Heart left ventricle (tissue), 16 donors: Measurements from ENCODE around the gene LPCAT2. TPM values are rescaled to one million over a fixed set of nuclear protein-coding genes. Genes with fewer than 3 reads are reported as not detected.

ENCODE experiments used
- ATAC-seq, 4 donors: fragments of 200-7000 bp; cut with Tn5 transposase; one replicate each; pipeline ENCODE4 v1.9.1; 2020 to 2022; ENCODE audit warnings: moderate library complexity in 4 of 4, mild to moderate bottlenecking in 3 of 4, moderate number of reproducible peaks in 1 of 4
- DNase-seq, 5 donors: peaks; one replicate each; pipeline ENCODE4 v3.0.0-alpha.2; 2020
- H3K27ac ChIP-seq, 12 donors: fragments of 200-600 bp; sonication (generic) in 4 of 12; one replicate each; pipeline versions ENCODE4 v1.5.0 to v1.8.0; 2016 to 2022; ENCODE audit warnings: mild to moderate bottlenecking in 2 of 12
- H3K27me3 ChIP-seq, 9 donors: fragments of 200-600 bp; sonication (generic) in 2 of 9; one replicate each; pipeline versions ENCODE4 v1.5.1 to v1.8.0; 2016 to 2022; ENCODE audit warnings: mild to moderate bottlenecking in 3 of 9
- H3K36me3 ChIP-seq, 9 donors: fragments of 200-600 bp; sonication (generic) in 2 of 9; one replicate each; pipeline versions ENCODE4 v1.5.0 to v1.8.0; 2018 to 2022; ENCODE audit warnings: mild to moderate bottlenecking in 2 of 9
- H3K4me1 ChIP-seq, 12 donors: fragments of 200-600 bp; sonication (generic) in 4 of 12; one replicate each; pipeline versions ENCODE4 v1.5.0 to v1.8.0; 2016 to 2022; ENCODE audit warnings: mild to moderate bottlenecking in 3 of 12
- H3K4me3 ChIP-seq, 12 donors: fragments of 200-600 bp; sonication (generic) in 4 of 12; one replicate each; pipeline versions ENCODE4 v1.5.0 to v1.8.0; 2017 to 2022; ENCODE audit warnings: mild to moderate bottlenecking in 9 of 12, moderate library complexity in 4 of 12
- H3K9me3 ChIP-seq, 12 donors: fragments of 200-600 bp; sonication (generic) in 4 of 12; one replicate each; pipeline versions ENCODE4 v1.5.0 to v1.8.0; 2016 to 2022; ENCODE audit warnings: mild to moderate bottlenecking in 1 of 12
- POLR2A ChIP-seq, 2 donors: fragments of 450-650 bp; IDR thresholded peaks; one replicate each; pipeline ENCODE4 v1.6.1; 2017; ENCODE audit warnings: antibody characterized with exemption in 2 of 2, mild to moderate bottlenecking in 2 of 2, moderate library complexity in 2 of 2
- WGBS, 4 donors: extraction: QIAGEN DNeasy Blood & Tissue Kit in 2 of 4; methylation state at CpG; one replicate each; pipeline versions ENCODE4 v1.1.5 to v1.1.7; 2013 to 2018; 5-methylcytosine and 5-hydroxymethylcytosine counted together
- intact Hi-C, 10 donors: fragments of 100-400 bp; cut with DNase I; formaldehyde crosslinking; loops; one replicate each; pipeline versions ENCODE4 v1.11.1 to v1.14.2; 2022
- polyA plus RNA-seq, 2 donors: library from polyadenylated mRNA; stranded (reverse); fragments of 200-250 nt; gene quantifications; one replicate each; pipeline ENCODE4 v1.2.3, GENCODE V29; 2013
- total RNA-seq, 9 donors: library from RNA; depleted of rRNA in 2 of 9; stranded (reverse); fragments of >200 nt in 2 of 9; fragmentation: NEBNext Ultra II Directional in 3 of 9; extraction: Animal tissue kit (Norgen Biotek cat#: 25700) in 3 of 9; gene quantifications; one replicate each; pipeline versions ENCODE4 v1.1.0 to v1.2.4, GENCODE V29; 2016 to 2023
- TF ChIP-seq, protein P1 (sequence below), 12 donors: fragments of 200-600 bp; sonication (generic) in 4 of 12; IDR thresholded peaks; one replicate each; pipeline versions ENCODE4 v1.5.0 to v1.8.0; 2018 to 2022; ENCODE audit warnings: antibody characterized with exemption in 12 of 12, mild to moderate bottlenecking in 5 of 12
- donor health status: ischemic (EF 13 %, LVEDD 7.1; RV severe dilation, severe dysfunction).
- donor health status: healthy with polysubstance abuse.
- donor health status: DM: no; HTN: yes; CAD: no.
- donor health status: DM: no; HTN: no; CAD: no.
- donor health status: ischemic (EF 25% LVEDD 6.9; RV normal size, moderate dysfunction).
- donor health status: ischemic (EF 25% LVEDD 5.7; RV mildly dilated, moderate dysfunction).
- donor health status: healthy.
- donor health status: DM: yes; HTN: yes; CAD: no.
- donor health status: ischemic (EF 35%, LVEDD 5.7; RV mildly dilated, moderate dysfunction).
- donor health status: nonischemic (EF 11% LVEDD 7.7; RV severe dilation, severe dysfunction).
- donor health status: DM: yes; HTN: yes; CAD: no.
- donor health status: PGD.
- donor health status: ischemic (EF 29% LVEDD 5.4; RV normal size, mild dysfunction).
- donor health status: nonischemic (EF 23%, LVEDD 6.1; RV moderate dilation, normal function).

Gene LPCAT2
- total and polyA plus RNA-seq, 11 donors = 3.8 to 13.6 (median 6.5) TPM

GRCh38 chr16:55489119-55489955 is 19.5 kb upstream of the LPCAT2 start:
- DNase-seq = no peak
- intact Hi-C loops = no loop called here
- Histone ChIP-seq H3K4me1 (peaks cover 0 to 14% (median 0%) of the 10 kb centered on the region in 12 donors), H3K27ac (no peak overlapping the region), H3K9me3 (no peaks in the 10 kb centered on the region), H3K4me3 (no peak overlapping the region), H3K27me3 (no peaks in the 10 kb centered on the region), H3K36me3 (peaks cover 0 to 89% (median 21%) of the 10 kb centered on the region in 9 donors)
- 91 to 96% (median 92%) methylated on average over 12 to 14 of the region's 14 CpGs for WGBS, 4 donors
- no peak for ATAC-seq
- TF ChIP-seq, protein P1, sequence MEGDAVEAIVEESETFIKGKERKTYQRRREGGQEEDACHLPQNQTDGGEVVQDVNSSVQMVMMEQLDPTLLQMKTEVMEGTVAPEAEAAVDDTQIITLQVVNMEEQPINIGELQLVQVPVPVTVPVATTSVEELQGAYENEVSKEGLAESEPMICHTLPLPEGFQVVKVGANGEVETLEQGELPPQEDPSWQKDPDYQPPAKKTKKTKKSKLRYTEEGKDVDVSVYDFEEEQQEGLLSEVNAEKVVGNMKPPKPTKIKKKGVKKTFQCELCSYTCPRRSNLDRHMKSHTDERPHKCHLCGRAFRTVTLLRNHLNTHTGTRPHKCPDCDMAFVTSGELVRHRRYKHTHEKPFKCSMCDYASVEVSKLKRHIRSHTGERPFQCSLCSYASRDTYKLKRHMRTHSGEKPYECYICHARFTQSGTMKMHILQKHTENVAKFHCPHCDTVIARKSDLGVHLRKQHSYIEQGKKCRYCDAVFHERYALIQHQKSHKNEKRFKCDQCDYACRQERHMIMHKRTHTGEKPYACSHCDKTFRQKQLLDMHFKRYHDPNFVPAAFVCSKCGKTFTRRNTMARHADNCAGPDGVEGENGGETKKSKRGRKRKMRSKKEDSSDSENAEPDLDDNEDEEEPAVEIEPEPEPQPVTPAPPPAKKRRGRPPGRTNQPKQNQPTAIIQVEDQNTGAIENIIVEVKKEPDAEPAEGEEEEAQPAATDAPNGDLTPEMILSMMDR (IDR thresholded peaks at IDR 0.05) = no peak
- no peak for TF ChIP-seq POLR2A (IDR thresholded peaks at IDR 0.05)

- 94 to 100% (median 97%) methylated on average over 2 of the region's 2 CpGs for WGBS, 4 donors
- intact Hi-C loops = loop anchor here in 8 of 10 donors (10.0 kb wide), 3 partner anchors 55 to 215 kb away; no protein-coding TSS in a partner anchor
- no peak overlapping the region for H3K27ac ChIP-seq
- ATAC-seq (no peak), DNase-seq (no peak)
- H3K4me3 ChIP-seq = no peak overlapping the region
- no peaks in the 10 kb centered on the region for H3K9me3 ChIP-seq
- TF ChIP-seq, protein P1 (IDR thresholded peaks at IDR 0.05) = no peak
- TF ChIP-seq POLR2A (IDR thresholded peaks at IDR 0.05) = no peak
- peaks cover 0 to 19% (median 3%) of the 10 kb centered on the region in 12 donors for H3K4me1 ChIP-seq
- H3K36me3 ChIP-seq = peaks cover 0 to 87% (median 21%) of the 10 kb centered on the region in 9 donors
- H3K27me3 ChIP-seq = no peaks in the 10 kb centered on the region
Observed at GRCh38 chr16:55489956-55490265, 19.0 kb upstream of the LPCAT2 start.

GRCh38 chr16:55490301-55490700 is 18.6 kb upstream of the LPCAT2 start:
- DNase-seq (no peak), ATAC-seq (no peak)
- Histone ChIP-seq H3K4me1 (peaks cover 0 to 23% (median 7%) of the 10 kb centered on the region in 12 donors), H3K27ac (no peak overlapping the region), H3K9me3 (no peaks in the 10 kb centered on the region), H3K4me3 (no peak overlapping the region), H3K36me3 (peaks cover 0 to 86% (median 20%) of the 10 kb centered on the region in 9 donors), H3K27me3 (no peaks in the 10 kb centered on the region)
- no peak for TF ChIP-seq POLR2A (IDR thresholded peaks at IDR 0.05)
- TF ChIP-seq, protein P1 (IDR thresholded peaks at IDR 0.05) = no peak
- 84 to 100% (median 94%) methylated on average over 2 of the region's 2 CpGs for WGBS, 4 donors
- intact Hi-C loops = loop anchor here in 8 of 10 donors (10.0 kb wide), 3 partner anchors 54 to 214 kb away; no protein-coding TSS in a partner anchor

DNA sequence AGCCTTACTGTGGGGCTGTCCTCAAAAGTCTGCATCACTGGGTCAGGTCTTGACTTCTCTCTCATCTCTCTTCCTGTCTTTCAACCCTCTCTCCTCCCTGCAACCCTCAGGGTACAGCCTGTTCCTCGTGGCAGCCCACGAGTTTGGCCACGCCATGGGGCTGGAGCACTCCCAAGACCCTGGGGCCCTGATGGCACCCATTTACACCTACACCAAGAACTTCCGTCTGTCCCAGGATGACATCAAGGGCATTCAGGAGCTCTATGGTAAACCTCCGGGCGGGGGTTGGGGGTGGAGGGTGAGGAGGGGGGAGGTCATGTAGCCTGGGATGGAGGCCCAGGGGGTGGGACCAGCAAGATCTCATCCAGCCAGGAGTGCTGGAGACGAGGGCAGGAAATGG is 17.2 kb upstream of the LPCAT2 start:
- Histone ChIP-seq H3K27me3 (no peaks in the 10 kb centered on the region), H3K27ac (no peak overlapping the region), H3K4me3 (no peak overlapping the region), H3K36me3 (peaks cover 0 to 86% (median 21%) of the 10 kb centered on the region in 9 donors), H3K4me1 (peaks cover 0 to 28% (median 8%) of the 10 kb centered on the region in 12 donors), H3K9me3 (no peaks in the 10 kb centered on the region)
- TF ChIP-seq, protein P1 (IDR thresholded peaks at IDR 0.05) = no peak
- TF ChIP-seq POLR2A (IDR thresholded peaks at IDR 0.05) = no peak
- ATAC-seq (peak in 1 of 4 donors; percentile 3), DNase-seq (no peak)
- 61 to 84% (median 73%) methylated on average over 7 of the region's 7 CpGs for WGBS, 4 donors
- intact Hi-C loops = loop anchor here in 8 of 10 donors (10.0 kb wide), 3 partner anchors 53 to 213 kb away; no protein-coding TSS in a partner anchor
